Stomach smooth muscle (tissue), 2 donors: ENCODE measurements around the gene CLASRP.
A peak's percentile ranks its signal among the peaks of the same experiment; 100 is the strongest.
"Not testable (repeated sequence)": the region's sequence is repeated elsewhere in the genome, so short reads cannot be mapped to it uniquely, and the experiment has no call there.

Source experiments
- H3K27ac ChIP-seq: one replicate; pipeline ENCODE4 v1.7.0; 2013; ENCODE audit warnings: mild to moderate bottlenecking, low read length, inconsistent platforms
- H3K27me3 ChIP-seq, 2 donors: one replicate each; pipeline ENCODE4 v1.7.0; 2013; ENCODE audit warnings: low read length in 2 of 2; ENCODE audit not compliant: insufficient read depth in 2 of 2, control insufficient read depth in 1 of 2
- H3K36me3 ChIP-seq, 2 donors: one replicate each; pipeline ENCODE4 v1.7.0; 2013; ENCODE audit warnings: low read length in 2 of 2; ENCODE audit not compliant: control insufficient read depth in 2 of 2, insufficient read depth in 2 of 2
- H3K4me1 ChIP-seq: one replicate; pipeline ENCODE4 v1.7.0; 2013; ENCODE audit warnings: low read length; ENCODE audit not compliant: control insufficient read depth, insufficient read depth
- H3K4me3 ChIP-seq, 2 donors: one replicate each; pipeline ENCODE4 v1.7.0; 2013; ENCODE audit warnings: low read length in 2 of 2
- H3K9ac ChIP-seq, 2 donors: one replicate each; pipeline ENCODE4 v1.7.0; 2013; ENCODE audit warnings: low read length in 2 of 2, mild to moderate bottlenecking in 1 of 2
- H3K9me3 ChIP-seq, 2 donors: one replicate each; pipeline ENCODE4 v1.7.0; 2013; ENCODE audit warnings: low read length in 2 of 2; ENCODE audit not compliant: control insufficient read depth in 2 of 2
- donor health status: healthy.
- donor health status: Pancreatic carcinoma.

The CLASRP gene

GRCh38 chr19:45038931-45039893, at the start of gene CLASRP:
TSS of gene CLASRP (plus strand) at chr19:45039045. CDS start at chr19:45040213, 1,168 bp downstream.
- H3K36me3 ChIP-seq = peaks cover 28 to 29% of the 10 kb centered on the region in 2 donors
- peak within 1 kb of the TSS; percentile 91 for H3K27ac ChIP-seq
- no peaks in the 10 kb centered on the region for H3K9me3 ChIP-seq

GRCh38 chr19:44990459-44990858, 48.4 kb upstream of the CLASRP start:
- H3K36me3 ChIP-seq = peaks cover 21 to 38% of the 10 kb centered on the region in 2 donors
- H3K27ac ChIP-seq = no peak overlapping the region

More at GRCh38 chr19:45038931-45039893, at the start of gene CLASRP:
- peaks cover 25% of the 10 kb centered on the region for H3K4me1 ChIP-seq
- no peaks in the 10 kb centered on the region for H3K27me3 ChIP-seq
- peak within 1 kb of the TSS; percentile 78 to 96 for H3K4me3 ChIP-seq
- H3K9ac ChIP-seq = peak within 1 kb of the TSS; percentile 94 to 96

GRCh38 chr19:44990966-44991365, 47.9 kb upstream of the CLASRP start:
- Histone ChIP-seq H3K4me3 (no peak overlapping the region), H3K36me3 (peaks cover 19 to 34% of the 10 kb centered on the region in 2 donors)

More at GRCh38 chr19:44990459-44990858, 48.4 kb upstream of the CLASRP start:
- H3K4me1 ChIP-seq = no peaks in the 10 kb centered on the region
- H3K9ac ChIP-seq = no peak overlapping the region
- no peaks in the 10 kb centered on the region for H3K27me3 ChIP-seq
- H3K9me3 ChIP-seq = no peaks in the 10 kb centered on the region
- H3K4me3 ChIP-seq = no peak overlapping the region

GRCh38 chr19:44992336-44993163, 46.3 kb upstream of the CLASRP start:
- Histone ChIP-seq H3K9ac (no peak overlapping the region), H3K9me3 (no peaks in the 10 kb centered on the region), H3K36me3 (peaks cover 5 to 20% of the 10 kb centered on the region in 2 donors), H3K4me1 (no peaks in the 10 kb centered on the region), H3K27me3 (no peaks in the 10 kb centered on the region), H3K4me3 (no peak overlapping the region), H3K27ac (no peak overlapping the region)

More at GRCh38 chr19:44990966-44991365, 47.9 kb upstream of the CLASRP start:
- no peak overlapping the region for H3K9ac ChIP-seq
- H3K9me3 ChIP-seq = no peaks in the 10 kb centered on the region
- no peak overlapping the region for H3K27ac ChIP-seq
- H3K4me1 ChIP-seq = no peaks in the 10 kb centered on the region
- H3K27me3 ChIP-seq = no peaks in the 10 kb centered on the region

- Histone ChIP-seq H3K4me1 (no peaks in the 10 kb centered on the region), H3K27ac (no peak overlapping the region), H3K36me3 (peaks cover 4 to 16% of the 10 kb centered on the region in 2 donors), H3K27me3 (no peaks in the 10 kb centered on the region), H3K4me3 (no peak overlapping the region), H3K9me3 (no peaks in the 10 kb centered on the region), H3K9ac (no peak overlapping the region)
These were observed 45.3 kb upstream of the CLASRP start for GRCh38 chr19:44993526-44993925.

GRCh38 chr19:44993926-44994537, 44.8 kb upstream of the CLASRP start:
- Histone ChIP-seq H3K9me3 (no peaks in the 10 kb centered on the region), H3K36me3 (peaks cover 4 to 16% of the 10 kb centered on the region in 2 donors), H3K4me1 (no peaks in the 10 kb centered on the region), H3K27me3 (no peaks in the 10 kb centered on the region), H3K9ac (no peak overlapping the region), H3K4me3 (no peak overlapping the region), H3K27ac (no peak overlapping the region)

GRCh38 chr19:44998025-44998424, 40.8 kb upstream of the CLASRP start:
- Histone ChIP-seq H3K4me1 (peaks cover 10% of the 10 kb centered on the region), H3K27ac (no peak overlapping the region), H3K4me3 (no peak overlapping the region), H3K9ac (no peak overlapping the region), H3K9me3 (no peaks in the 10 kb centered on the region), H3K36me3 (peaks cover 0 to 3% of the 10 kb centered on the region in 2 donors), H3K27me3 (no peaks in the 10 kb centered on the region)

GRCh38 chr19:44999131-44999925, 39.5 kb upstream of the CLASRP start:
- H3K36me3 ChIP-seq, H3K9ac ChIP-seq, H3K27me3 ChIP-seq, H3K9me3 ChIP-seq, H3K27ac ChIP-seq, H3K4me3 ChIP-seq: not testable (repeated sequence)
- H3K4me1 ChIP-seq = peaks cover 10% of the 10 kb centered on the region

GRCh38 chr19:45000665-45001064, 38.2 kb upstream of the CLASRP start:
- Histone ChIP-seq H3K4me3 (peak overlapping the region; percentile 36 to 70), H3K9ac (peak overlapping the region; percentile 4 to 51), H3K4me1 (peaks cover 10% of the 10 kb centered on the region), H3K27ac (peak overlapping the region; percentile 60)
- H3K27me3 ChIP-seq, H3K36me3 ChIP-seq, H3K9me3 ChIP-seq: not testable (repeated sequence)
